ENCODE data around the gene ALKBH8. TPM values are rescaled to one million over a fixed set of nuclear protein-coding genes. Genes with fewer than 3 reads are reported as not detected.
"Not testable (repeated sequence)": the region's sequence is repeated elsewhere in the genome, so short reads cannot be mapped to it uniquely, and the experiment has no call there.

ALKBH8 gene
- total RNA-seq, 1 experiment from 2014 or later = 7.3 TPM

GRCh38 chr11:107577346-107577711 lies 11.8 kb upstream of the ALKBH8 start:
- intact Hi-C loops (cut with micrococcal nuclease) = loop anchor here (5.0 kb wide), 1 partner anchor 320 kb away; no protein-coding TSS in a partner anchor
- no peak overlapping the region for H3K27ac Mint-ChIP-seq (ENCODE audit: low read depth, unreplicated experiment)
- no TSS peak for BruUV-seq (replicated peaks)
- H3K4me1 Mint-ChIP-seq (ENCODE audit: insufficient read depth, unreplicated experiment) = no peaks in the 10 kb centered on the region
- ChIA-PET CTCF (interaction anchor here (0.6 to 6.3 kb wide), 25 partner anchors 8 to 378 kb away, joined by 3 to 114 read pairs (median 4); partner anchors contain the start of genes ALKBH8 and ELMOD1), POLR2A (no interaction called here)
- no peak for DNase-seq (ENCODE audit: unreplicated experiment)
- no peak overlapping the region for H3K4me3 Mint-ChIP-seq (ENCODE audit: unreplicated experiment)
- no peak for TF ChIP-seq CTCF (IDR thresholded peaks at IDR 0.05; ENCODE audit: unreplicated experiment)
- H3K27me3 Mint-ChIP-seq (ENCODE audit: insufficient read depth, unreplicated experiment) = peaks cover 4% of the 10 kb centered on the region
- H3K36me3 Mint-ChIP-seq (ENCODE audit: insufficient read depth, unreplicated experiment) = no peaks in the 10 kb centered on the region
- H3K9me3 Mint-ChIP-seq (ENCODE audit: unreplicated experiment) = no peaks in the 10 kb centered on the region

GRCh38 chr11:107576497-107577345 lies 11.2 kb upstream of the ALKBH8 start:
- peak; percentile 58 for TF ChIP-seq CTCF (IDR thresholded peaks at IDR 0.05; ENCODE audit: unreplicated experiment)
- H3K4me3 Mint-ChIP-seq (ENCODE audit: unreplicated experiment); BruUV-seq (replicated peaks); H3K4me1 Mint-ChIP-seq (ENCODE audit: insufficient read depth, unreplicated experiment); H3K9me3 Mint-ChIP-seq (ENCODE audit: unreplicated experiment); H3K36me3 Mint-ChIP-seq (ENCODE audit: insufficient read depth, unreplicated experiment); H3K27ac Mint-ChIP-seq (ENCODE audit: low read depth, unreplicated experiment): not testable (repeated sequence)
- peaks cover 10% of the 10 kb centered on the region for H3K27me3 Mint-ChIP-seq (ENCODE audit: insufficient read depth, unreplicated experiment)
- ChIA-PET POLR2A (interaction anchor here (1.0 to 1.5 kb wide), 2 partner anchors 15 to 194 kb away, joined by 3 read pairs; no protein-coding TSS in a partner anchor), CTCF (interaction anchor here (0.6 to 6.3 kb wide), 33 partner anchors 8 to 1036 kb away, joined by 3 to 114 read pairs (median 4); partner anchors contain the start of genes ALKBH8 and ELMOD1)
- DNase-seq (ENCODE audit: unreplicated experiment) = peak; percentile 58
- intact Hi-C loops (cut with micrococcal nuclease) = loop anchor here (1.0 to 5.0 kb wide), 4 partner anchors 27 to 321 kb away; no protein-coding TSS in a partner anchor

- TF ChIP-seq CTCF (IDR thresholded peaks at IDR 0.05; ENCODE audit: unreplicated experiment) = no peak
- ChIA-PET POLR2A (interaction anchor here (0.7 to 2.3 kb wide), 2 partner anchors 8 to 45 kb away, joined by 3 to 9 read pairs; partner anchors contain the start of gene ALKBH8), CTCF (interaction anchor here (0.6 to 6.3 kb wide), 6 partner anchors 10 to 262 kb away, joined by 3 to 114 read pairs (median 4); no protein-coding TSS in a partner anchor)
- H3K9me3 Mint-ChIP-seq (ENCODE audit: unreplicated experiment) = no peaks in the 10 kb centered on the region
- no TSS peak for BruUV-seq (replicated peaks)
- no peak for DNase-seq (ENCODE audit: unreplicated experiment)
- H3K4me1 Mint-ChIP-seq (ENCODE audit: insufficient read depth, unreplicated experiment) = no peaks in the 10 kb centered on the region
- H3K4me3 Mint-ChIP-seq (ENCODE audit: unreplicated experiment) = no peak overlapping the region
- H3K36me3 Mint-ChIP-seq (ENCODE audit: insufficient read depth, unreplicated experiment) = no peaks in the 10 kb centered on the region
- intact Hi-C loops (cut with micrococcal nuclease) = no loop called here
- peaks cover 15% of the 10 kb centered on the region for H3K27me3 Mint-ChIP-seq (ENCODE audit: insufficient read depth, unreplicated experiment)
- no peak overlapping the region for H3K27ac Mint-ChIP-seq (ENCODE audit: low read depth, unreplicated experiment)
These were observed 7.9 kb upstream of the ALKBH8 start for GRCh38 chr11:107573438-107573837.

GRCh38 chr11:107570015-107570414 lies 4.5 kb upstream of the ALKBH8 start:
- intact Hi-C loops (cut with micrococcal nuclease) = no loop called here
- ChIA-PET POLR2A (interaction anchor here (1.0 kb wide), 1 partner anchor 119 kb away, joined by 4 read pairs; no protein-coding TSS in a partner anchor), CTCF (interaction anchor here (0.6 to 6.6 kb wide), 3 partner anchors 63 to 1384 kb away, joined by 3 to 37 read pairs (median 3); no protein-coding TSS in a partner anchor)
- H3K27ac Mint-ChIP-seq (ENCODE audit: low read depth, unreplicated experiment) = no peak overlapping the region
- DNase-seq (ENCODE audit: unreplicated experiment) = no peak
- H3K36me3 Mint-ChIP-seq (ENCODE audit: insufficient read depth, unreplicated experiment) = no peaks in the 10 kb centered on the region
- TF ChIP-seq CTCF (IDR thresholded peaks at IDR 0.05; ENCODE audit: unreplicated experiment) = no peak
- no peaks in the 10 kb centered on the region for H3K9me3 Mint-ChIP-seq (ENCODE audit: unreplicated experiment)
- BruUV-seq (replicated peaks) = no TSS peak
- H3K4me3 Mint-ChIP-seq (ENCODE audit: unreplicated experiment) = no peak overlapping the region
- peaks cover 15% of the 10 kb centered on the region for H3K27me3 Mint-ChIP-seq (ENCODE audit: insufficient read depth, unreplicated experiment)
- H3K4me1 Mint-ChIP-seq (ENCODE audit: insufficient read depth, unreplicated experiment) = peaks cover 7% of the 10 kb centered on the region
